GM10847 (cell line): ENCODE measurements around the gene AKAP3.

Experiments
- POLR2A ChIP-seq: IDR thresholded peaks from 2 replicates; pipeline ENCODE4 v1.6.1; 2011; ENCODE audit not compliant: insufficient read length; ENCODE audit errors: extremely low read depth

Gene AKAP3

DNA sequence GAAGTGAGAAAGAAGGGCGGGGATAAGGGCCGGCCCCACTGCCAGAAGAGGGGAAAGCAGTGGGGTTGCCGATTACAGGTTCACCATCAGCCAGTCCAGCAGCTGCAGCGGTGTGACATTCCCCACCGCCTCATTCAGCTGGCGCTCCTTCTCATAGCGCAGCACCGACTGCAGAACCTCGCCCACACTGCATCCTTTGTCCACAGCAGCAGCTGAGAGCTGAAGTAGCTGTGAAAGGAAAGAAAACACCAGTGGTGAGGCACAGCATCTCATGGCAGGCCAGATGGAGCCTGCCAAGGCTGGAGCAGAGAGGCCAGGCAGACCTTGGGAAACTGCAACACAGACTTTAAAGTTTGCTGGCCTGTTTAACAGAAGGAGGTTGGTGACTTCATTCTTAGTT is 33.2 kb downstream of the AKAP3 start:
- TF ChIP-seq POLR2A: no peak

DNA sequence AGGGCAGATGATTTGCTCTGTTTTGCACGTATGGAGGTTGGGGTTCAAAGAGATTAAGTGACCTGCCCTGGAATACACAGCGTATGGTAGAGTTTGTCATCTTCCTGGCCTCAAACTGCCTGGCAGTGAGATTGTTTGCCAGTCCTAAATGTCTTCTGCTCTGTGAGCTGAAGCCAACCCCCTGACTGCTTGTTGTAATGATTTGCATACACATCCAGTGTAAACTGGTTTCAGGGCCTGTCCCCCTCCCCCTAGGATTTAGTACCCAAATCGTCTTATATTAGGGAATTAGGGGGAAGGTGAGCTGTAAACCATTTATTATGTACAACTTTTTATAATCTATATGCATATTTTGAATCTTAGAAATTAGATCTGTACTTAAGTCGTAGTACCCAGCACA is 38.4 kb downstream of the AKAP3 start:
- no peak for TF ChIP-seq POLR2A

DNA sequence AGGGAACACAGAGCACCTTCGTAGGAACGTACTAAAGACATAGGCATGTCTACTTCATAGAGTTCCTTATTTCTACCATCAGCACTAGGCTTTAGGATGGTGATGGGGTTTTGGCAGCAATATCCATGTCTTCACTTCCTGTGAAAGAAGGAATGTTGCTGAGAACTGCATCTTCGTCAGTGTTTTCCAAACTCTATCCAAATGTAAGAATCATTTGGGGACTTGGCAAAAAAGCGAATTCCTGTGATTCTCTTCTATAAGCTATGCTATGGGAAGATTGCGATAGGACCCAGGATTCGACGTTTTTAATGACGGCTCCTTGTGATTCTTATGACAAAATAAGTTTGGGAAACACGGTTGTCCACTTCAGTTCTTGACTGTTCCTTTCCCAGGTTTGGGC is 39.8 kb downstream of the AKAP3 start:
- TF ChIP-seq POLR2A: no peak

DNA sequence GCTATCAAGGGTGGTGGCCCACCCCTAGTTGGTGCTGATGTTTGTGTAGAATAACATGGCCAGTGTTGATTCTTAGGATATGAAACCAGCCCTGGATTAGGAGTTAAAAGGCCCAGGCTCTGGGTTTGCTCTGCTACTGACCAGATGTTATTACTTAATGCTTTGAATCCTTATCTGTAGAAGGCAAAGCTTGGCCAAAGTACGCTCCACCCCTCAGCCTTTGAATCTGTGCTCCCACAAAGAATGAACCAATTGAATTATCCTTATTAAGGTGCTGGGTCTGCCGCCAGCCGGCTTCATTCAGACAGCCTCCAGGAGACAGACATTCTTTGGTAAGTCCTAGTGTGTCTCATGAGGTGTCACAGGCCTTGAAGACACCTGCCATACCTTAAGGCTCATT is 41.8 kb downstream of the AKAP3 start:
- TF ChIP-seq POLR2A: no peak

DNA sequence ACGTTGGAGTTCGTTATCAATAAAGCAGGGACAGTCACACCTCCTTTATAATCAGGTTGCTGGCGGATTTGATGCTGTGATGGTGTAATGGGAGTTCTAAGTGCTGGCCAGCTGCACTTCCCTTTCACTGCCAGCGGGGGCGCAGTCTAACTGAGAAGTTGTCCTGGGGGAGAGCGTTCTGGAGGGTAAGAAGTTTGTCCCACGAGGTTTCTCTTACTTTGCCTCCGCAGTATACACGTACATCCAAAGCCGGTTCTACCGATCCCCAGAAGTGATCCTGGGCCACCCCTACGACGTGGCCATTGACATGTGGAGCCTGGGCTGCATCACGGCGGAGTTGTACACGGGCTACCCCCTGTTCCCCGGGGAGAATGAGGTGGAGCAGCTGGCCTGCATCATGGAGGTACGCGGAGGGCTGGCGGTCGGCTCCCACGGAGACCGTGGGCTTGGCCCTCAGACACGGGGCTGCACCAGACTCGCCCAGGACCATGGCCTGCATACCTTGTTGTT is 44.1 kb downstream of the AKAP3 start:
- TF ChIP-seq POLR2A: peak; percentile 39

DNA sequence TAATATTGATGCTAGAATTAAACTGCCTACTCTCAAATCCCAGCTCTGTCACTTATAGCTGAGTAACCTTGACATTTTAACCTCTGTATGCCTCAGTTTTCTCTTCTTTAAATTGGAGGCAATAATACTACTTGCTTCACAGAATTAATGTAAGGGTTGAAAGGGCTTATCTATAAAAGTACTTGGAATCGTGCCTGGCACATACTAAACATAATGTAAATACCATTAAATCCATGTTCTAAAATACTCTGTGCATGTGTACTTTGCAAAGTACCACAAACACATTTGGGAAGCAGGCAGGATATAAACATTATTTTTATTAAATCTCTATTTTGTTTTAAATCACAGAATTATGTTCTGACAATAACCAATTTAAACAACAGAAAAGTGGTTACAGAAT is 44.9 kb downstream of the AKAP3 start:
- no peak for TF ChIP-seq POLR2A

DNA sequence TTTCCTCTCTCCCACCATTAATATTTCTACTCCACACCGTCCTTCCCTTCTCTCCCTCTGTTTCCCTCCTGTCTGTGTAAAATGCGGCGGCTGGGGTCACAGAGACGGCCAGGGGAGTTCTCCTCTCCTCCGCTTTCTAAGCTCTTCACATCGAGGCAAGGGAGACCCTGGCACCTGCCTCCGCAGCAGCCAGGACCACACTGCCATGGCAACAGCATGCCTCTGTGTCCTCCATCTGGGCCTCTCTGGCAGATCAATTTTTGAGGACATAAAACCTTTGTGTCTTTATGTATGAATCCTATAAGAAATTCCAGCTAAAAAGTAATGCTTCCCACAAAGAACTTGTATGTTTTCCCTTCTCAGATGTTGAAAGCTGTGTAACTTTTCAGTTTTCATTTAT is 45.4 kb downstream of the AKAP3 start:
- TF ChIP-seq POLR2A: no peak

DNA sequence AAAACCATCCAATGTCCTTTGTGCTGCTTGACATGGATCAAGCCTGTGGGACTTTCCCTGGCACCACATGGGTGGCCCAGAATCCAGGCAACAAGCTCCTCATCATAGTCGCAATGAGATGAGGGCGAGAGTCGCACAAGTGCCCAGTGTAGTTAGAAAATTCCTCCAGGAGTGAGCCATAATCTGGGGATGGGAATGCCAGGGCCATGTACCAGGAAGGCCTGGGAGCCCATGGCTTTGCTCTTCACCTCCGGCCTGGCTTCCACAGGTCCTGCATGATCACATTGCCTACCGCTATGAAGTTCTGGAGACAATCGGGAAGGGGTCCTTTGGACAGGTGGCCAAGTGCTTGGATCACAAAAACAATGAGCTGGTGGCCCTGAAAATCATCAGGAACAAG is 53.0 kb downstream of the AKAP3 start:
- no peak for TF ChIP-seq POLR2A

DNA sequence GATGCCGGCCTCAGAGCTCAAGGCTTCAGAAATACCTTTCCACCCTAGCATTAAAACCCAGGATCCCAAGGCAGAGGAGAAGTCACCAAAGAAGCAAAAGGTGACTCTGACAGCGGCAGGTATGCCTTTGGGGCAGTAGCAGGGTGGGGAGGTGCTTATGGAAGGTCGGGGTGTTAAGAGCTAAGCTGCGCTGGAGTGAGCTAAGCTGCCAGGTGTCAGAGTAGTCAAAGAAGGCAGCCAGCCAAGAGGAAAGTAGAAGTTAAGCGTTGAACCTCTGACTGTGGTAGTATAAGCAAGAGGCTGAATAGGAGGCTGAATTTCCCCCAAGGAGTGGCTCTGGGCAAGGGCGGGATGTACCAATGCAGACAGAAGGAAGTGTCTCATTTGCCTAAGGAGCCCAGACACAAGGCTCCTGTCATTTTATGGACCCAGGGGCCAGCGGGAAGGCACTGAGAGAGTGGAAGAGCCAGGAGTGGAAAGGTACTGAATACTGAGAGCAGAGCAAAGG is 57.6 kb downstream of the AKAP3 start:
- TF ChIP-seq POLR2A: no peak

DNA sequence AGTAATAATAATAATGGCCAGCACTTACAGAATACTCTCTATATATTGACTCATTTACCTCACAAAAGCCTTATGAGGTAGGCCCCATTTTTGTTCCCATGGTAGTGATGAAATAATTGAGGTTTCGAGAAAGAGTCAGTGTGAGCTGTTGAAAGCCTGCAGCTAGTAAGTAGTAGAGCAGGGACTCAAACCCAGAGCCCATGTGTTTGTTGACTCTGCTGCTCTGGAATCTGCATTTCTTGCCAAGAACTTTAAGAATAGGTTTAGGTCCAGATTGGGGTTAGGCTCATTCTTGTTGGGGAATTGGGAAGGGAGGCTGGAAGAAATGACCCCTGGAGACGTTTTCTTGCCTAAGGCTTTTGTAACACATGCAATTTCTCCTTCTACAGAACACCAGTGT is 58.9 kb downstream of the AKAP3 start:
- no peak for TF ChIP-seq POLR2A

DNA sequence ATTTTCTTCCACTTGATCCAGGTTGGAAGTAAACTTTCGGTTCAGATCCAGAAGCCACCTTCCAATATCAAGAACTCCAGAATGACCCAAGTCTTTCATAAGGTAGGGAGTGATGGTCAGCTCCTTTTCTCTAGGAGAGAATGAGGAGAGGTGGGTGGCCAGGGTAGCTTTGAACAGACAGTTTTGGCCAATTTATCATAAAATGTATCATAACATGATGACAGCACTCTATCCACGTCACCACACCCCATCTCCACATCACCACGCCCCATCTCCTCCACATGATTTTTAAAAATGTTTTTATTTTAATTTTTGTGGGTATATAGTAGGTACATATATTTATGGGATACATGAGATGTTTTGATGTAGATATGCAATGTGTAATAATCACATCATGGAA is 59.9 kb downstream of the AKAP3 start:
- no peak for TF ChIP-seq POLR2A

DNA sequence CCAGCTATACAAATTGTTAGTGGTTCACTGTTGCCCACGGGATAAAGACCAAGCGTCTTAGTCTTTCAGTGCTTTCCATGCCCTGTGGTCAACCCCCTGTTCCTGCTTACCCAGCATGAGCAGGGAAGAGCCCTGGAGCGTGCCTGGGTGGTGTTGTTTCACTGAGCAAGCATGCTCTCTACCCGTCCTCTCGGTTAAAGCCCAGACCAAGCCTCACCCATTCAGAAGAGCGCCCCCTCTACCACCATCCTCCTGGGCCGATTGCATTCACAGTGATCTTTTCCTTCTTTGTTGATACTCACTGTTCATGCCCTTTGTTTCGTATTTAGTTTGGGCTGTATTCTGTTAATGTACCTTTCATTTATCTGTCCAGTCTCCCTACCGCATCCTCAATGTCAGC is 61.7 kb downstream of the AKAP3 start:
- TF ChIP-seq POLR2A: no peak

DNA sequence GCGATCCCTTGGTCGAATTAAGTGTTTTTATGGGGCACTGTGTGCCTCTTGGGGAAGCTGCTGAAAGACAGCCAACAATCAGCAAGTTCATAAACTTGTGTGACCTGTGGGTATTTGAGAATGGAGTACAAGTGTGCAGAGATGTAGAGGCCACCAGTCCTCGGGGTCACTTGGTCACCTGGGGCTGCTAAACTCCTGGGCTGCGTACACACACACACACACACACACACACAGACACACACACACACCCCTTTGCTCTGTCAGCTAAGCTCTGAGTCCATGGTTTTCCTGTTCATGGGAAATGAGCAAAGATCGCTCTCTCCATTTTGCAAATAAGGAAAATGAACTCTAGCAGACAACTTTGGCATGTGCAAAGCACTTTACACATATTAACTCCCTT is 62.4 kb downstream of the AKAP3 start:
- TF ChIP-seq POLR2A: no peak

DNA sequence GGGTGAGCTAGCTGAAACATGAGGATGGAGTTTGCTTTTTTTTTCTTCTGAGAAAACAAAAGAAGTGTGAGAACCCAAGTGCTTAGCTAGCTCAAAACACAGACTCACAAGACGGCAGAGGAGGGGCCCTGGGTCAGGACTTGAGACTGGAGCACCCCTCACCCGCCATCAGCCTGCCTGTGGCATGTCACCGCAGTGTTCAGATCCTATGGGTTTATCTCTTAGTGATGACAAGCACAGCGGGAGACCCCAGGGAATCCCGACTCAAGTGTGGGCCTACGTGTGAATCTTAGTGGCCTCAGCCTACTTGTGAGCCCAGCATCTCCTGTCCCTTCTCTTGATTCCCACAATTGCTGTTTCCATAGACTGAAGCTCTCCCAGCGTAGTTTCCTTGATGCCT is 64.0 kb downstream of the AKAP3 start:
- no peak for TF ChIP-seq POLR2A

DNA sequence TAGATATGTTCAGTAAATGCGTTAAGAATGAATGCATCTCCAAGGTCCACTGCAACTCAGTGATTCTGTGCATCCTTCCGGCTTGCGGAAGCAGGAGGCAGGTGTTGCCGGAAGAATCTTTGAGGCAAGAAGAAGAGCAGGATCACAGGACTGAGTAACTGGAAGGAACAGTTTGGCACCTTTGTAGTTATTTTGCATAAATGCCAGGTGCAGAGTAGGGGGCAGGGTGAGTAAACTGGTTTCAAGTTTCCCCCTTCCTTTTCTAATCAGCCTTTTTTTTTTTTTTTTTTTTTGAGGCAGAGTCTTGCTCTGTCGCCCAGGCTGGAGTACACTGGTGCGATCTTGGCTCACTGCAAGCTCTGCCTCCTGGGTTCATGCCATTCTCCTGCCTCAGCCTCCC is 64.6 kb downstream of the AKAP3 start:
- TF ChIP-seq POLR2A: no peak

DNA sequence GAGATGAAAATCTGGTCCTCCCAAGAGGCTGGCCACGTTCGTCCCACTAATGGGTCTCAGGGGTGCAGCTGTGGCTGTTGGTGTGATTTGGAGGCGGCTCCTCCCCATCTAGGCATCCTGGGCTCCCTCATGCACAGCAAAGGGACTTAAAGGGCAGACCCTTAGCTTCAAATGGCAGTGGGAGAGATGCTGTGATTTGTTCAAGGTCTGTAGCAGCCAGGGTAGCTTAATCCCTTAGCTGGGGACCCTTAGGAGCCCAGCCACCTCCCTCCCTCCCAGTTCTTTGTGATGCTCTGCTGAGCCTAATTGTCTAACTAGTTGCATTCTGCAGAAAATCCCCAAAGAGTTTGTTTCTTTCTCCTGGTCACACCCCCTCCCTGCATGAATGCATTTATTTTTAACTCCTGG is 68.6 kb downstream of the AKAP3 start:
- TF ChIP-seq POLR2A: no peak

DNA sequence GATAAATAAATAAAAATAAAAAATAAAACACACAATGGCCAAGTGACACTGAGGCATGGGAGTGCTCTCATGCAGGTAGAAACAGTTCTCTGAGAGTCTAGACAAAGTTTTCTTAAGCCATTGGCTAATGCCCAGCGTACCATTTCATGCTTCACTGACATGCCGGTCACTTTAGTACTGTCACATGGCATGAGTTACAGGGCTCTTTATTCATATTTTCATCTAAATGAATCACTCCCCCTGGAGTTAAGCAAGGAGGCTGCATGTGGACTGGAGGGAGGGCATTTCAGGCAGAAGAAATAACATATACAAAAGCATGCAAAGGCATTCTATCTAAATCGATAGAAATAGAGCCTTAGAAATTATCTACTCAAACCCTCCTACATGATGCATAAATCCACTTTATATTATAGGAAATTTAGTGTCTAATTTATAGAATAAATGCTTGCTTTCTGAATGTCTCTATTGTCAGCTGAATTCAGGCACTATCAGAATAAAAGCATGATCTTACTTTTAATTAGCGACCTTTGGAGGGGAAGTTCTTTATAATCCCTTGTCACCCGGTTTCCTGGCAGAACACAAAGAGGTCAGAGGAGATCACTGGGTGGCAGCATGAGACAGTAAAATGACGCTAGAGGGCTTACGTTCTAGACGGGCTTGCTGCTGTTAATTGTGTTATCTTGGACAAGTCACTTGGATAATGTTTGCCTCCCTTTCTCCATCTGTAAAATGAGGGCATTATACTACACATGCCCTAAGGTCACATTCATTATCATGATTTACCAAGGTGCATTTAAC is 69.3 kb downstream of the AKAP3 start:
- TF ChIP-seq POLR2A: no peak

DNA sequence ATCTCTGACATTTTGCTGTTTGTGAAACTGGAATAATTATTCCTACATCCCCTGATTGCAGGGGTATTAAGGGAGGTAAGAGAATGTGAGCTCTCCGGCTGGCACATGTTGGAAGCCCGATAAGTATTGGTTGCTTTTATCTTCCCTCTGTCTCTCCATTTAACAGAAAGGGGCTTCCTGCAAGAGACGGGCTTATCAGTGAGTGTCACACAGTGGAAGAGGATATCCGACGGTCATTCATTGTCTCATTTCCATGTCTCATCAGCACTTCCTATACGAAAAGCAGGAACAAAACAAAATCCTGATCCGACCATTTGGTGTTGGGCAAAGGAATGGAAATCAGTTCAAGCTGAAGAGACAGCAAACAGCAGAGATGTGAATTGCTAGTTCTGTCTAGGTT is 76.2 kb downstream of the AKAP3 start:
- no peak for TF ChIP-seq POLR2A

DNA sequence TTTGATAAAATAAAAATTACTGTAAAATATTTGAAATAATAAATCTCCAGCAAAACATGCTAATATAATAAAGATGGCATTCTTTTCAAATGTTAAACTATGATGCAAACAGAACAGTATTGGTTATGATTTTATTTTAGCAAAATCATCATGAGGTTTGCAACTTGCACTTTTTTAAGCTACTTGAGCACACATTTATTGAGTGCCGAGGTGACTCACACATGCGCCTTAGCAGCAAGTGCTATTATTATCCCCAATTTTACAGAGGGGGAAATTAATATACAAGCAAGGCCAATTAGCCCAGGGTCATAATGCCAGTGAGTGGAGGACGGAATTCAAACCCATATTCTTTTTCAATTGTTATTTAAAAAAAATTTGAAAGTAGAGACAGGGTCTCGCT is 79.6 kb downstream of the AKAP3 start:
- no peak for TF ChIP-seq POLR2A
